Measurements from ENCODE around the gene DMD.

DNA sequence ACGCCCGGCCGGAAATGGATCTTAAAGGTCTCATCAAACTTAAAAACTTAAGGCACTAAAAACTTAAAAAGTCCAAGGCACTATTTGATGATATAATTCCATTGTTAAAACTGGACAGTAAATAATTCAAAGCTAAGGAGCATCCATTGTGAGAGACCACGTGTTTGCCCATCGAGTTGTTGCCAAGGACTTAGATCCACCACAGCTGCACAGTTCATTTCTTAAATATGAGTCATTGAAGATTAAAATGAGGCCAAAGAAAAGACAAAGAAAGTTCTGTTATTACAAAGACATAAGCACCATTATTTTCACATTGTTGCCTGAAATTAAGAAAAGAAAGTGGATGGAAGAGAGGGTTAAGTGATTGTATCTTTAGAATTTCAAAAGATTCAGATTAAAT, 1728.0 kb downstream of the DMD start:
- TF ChIP-seq, protein P1, sequence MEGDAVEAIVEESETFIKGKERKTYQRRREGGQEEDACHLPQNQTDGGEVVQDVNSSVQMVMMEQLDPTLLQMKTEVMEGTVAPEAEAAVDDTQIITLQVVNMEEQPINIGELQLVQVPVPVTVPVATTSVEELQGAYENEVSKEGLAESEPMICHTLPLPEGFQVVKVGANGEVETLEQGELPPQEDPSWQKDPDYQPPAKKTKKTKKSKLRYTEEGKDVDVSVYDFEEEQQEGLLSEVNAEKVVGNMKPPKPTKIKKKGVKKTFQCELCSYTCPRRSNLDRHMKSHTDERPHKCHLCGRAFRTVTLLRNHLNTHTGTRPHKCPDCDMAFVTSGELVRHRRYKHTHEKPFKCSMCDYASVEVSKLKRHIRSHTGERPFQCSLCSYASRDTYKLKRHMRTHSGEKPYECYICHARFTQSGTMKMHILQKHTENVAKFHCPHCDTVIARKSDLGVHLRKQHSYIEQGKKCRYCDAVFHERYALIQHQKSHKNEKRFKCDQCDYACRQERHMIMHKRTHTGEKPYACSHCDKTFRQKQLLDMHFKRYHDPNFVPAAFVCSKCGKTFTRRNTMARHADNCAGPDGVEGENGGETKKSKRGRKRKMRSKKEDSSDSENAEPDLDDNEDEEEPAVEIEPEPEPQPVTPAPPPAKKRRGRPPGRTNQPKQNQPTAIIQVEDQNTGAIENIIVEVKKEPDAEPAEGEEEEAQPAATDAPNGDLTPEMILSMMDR (conservative IDR thresholded peaks at IDR 0.05): no peak
- TF ChIP-seq EZH2 (IDR thresholded peaks at IDR 0.05; ENCODE audit: low read depth): no peak
